RCC 7860 (cell line): Measurements from ENCODE around the gene PRADC1.
"Not testable (repeated sequence)": the region's sequence is repeated elsewhere in the genome, so short reads cannot be mapped to it uniquely, and the experiment has no call there.

Experiments
- DNase-seq: peaks from one replicate; pipeline ENCODE4 v3.0.0-alpha.2; 2015; ENCODE audit warnings: low spot score
- FAIRE-seq: peaks from 2 replicates; lab custom pipeline; 2012; peaks lifted over from hg19 to GRCh38; lab: Jason Lieb, UNC

Gene PRADC1

DNA sequence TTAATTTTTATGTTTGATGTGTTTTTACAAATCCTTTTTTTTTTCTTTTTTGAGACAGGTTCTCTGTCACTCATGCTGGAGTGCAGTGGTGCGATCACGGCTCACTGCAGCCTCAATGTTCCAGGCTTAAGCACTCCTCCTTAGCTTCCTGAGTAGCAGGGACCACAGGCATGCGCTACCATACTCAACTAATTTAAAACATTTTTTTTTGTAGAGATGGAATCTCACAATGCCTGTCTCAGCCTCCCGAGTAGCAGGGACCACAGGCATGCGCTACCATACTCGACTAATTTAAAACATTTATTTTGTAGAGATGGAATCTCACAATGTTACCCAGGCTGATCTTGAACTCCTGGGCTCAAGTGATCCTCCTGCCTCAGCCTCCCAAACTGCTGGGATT is 27.4 kb downstream of the PRADC1 start:
- DNase-seq, result no peak
- FAIRE-seq, result no peak

- no peak for FAIRE-seq
- no peak for DNase-seq
Measured at GRCh38 chr2:73203055-73203681, 29.9 kb downstream of the PRADC1 start.

- FAIRE-seq, result no peak
- DNase-seq, result no peak
Measured at GRCh38 chr2:73202156-73203054, 30.6 kb downstream of the PRADC1 start, which contains the start of gene NOTO. Gene NOTO, plus strand, starts transcription at chr2:73202574. Its CDS starts 93 bp downstream, at chr2:73202667.

DNA sequence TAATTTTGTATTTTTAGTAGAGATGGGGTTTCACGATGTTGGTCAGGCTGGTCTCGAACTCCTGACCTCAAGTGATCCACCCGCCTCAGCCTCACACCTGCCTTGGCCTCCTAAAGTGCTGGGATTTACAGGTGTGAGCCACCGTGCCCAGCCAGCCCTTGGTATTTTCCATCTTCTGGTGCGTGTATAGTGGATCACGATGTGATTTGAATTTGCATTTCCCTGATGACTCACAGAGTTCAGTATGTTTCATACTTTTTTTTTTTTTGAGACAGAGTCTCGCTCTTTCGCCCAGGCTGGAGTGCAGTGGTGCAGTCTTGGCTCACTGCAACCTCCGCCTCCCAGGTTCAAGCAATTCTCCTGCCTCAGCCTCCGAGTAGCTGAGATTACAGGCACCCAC is 32.8 kb downstream of the PRADC1 start:
- FAIRE-seq, DNase-seq: not testable (repeated sequence)

- no peak for DNase-seq
- no peak for FAIRE-seq
Measured at GRCh38 chr2:73197579-73197978, 35.5 kb downstream of the PRADC1 start.

- DNase-seq (no peak), FAIRE-seq (no peak)
Measured at GRCh38 chr2:73187549-73187948, 45.5 kb downstream of the PRADC1 start.

DNA sequence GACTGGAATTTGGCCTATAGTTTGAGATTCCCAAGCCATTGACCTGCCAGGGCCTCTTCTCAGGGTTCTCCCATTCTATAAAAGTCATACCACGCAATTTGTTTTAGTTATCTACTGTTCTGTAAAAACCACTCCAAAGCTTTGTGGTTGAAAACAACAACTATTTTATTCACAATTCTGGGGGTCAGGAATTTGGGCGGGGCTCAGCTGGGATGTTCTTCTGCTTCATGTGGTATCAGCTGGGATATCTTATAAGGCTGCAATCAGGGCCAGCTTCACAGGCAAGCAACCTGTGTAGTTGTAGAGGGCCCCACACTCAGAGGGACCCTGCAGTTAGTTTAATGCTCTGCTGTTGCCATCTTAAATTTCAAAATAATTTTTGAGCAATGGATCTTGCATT is 47.1 kb downstream of the PRADC1 start:
- DNase-seq (no peak), FAIRE-seq (no peak)
